Vagina (tissue), 2 donors: ENCODE data around the gene PAPSS1.

ENCODE experiments used
- CTCF ChIP-seq, 3 experiments: fragments of 450-650 bp in 2 of 3; fragments of 200-600 bp in 1 of 3; sonication (generic) in 1 of 3; IDR thresholded peaks; one replicate each; pipeline ENCODE4 v1.5.1; 2017 to 2019; ENCODE audit warnings: antibody characterized with exemption in 3 of 3, mild to moderate bottlenecking in 2 of 3, moderate library complexity in 2 of 3
- POLR2A ChIP-seq, 2 donors: fragments of 450-650 bp; IDR thresholded peaks; one replicate each; pipeline ENCODE4 v1.6.1; 2017; ENCODE audit warnings: antibody characterized with exemption in 2 of 2, mild to moderate bottlenecking in 2 of 2, moderate library complexity in 2 of 2
- POLR2AphosphoS5 ChIP-seq, 2 donors: sonication (generic); formaldehyde crosslinking; IDR thresholded peaks; one replicate each; pipeline ENCODE4 v1.9.0; 2017; ENCODE audit warnings: antibody characterized with exemption in 2 of 2, mild to moderate bottlenecking in 2 of 2, low read depth in 1 of 2; ENCODE audit not compliant: insufficient read depth in 1 of 2

GRCh38 chr4:107740950-107741701 lies 21.1 kb upstream of the PAPSS1 start:
- TF ChIP-seq CTCF (IDR thresholded peaks at IDR 0.05) (no peak), POLR2AphosphoS5 (IDR thresholded peaks at IDR 0.05; ENCODE audit: insufficient read depth in 1 of 2, low read depth in 1 of 2) (peak in 1 of 2 donors; percentile 23), POLR2A (IDR thresholded peaks at IDR 0.05) (no peak)
